GM21367 (cell line): ENCODE measurements around the gene VPS13D.

Experiments used
- ATAC-seq: cut with Tn5 transposase; IDR thresholded peaks from one replicate; pipeline ENCODE4 v1.9.1; 2021; ENCODE audit not compliant: unreplicated experiment

Gene VPS13D

GRCh38 chr1:12547586-12548225 lies 317.9 kb downstream of the VPS13D start:
- ATAC-seq: no peak

GRCh38 chr1:12548279-12548972 lies 318.6 kb downstream of the VPS13D start:
- no peak for ATAC-seq

GRCh38 chr1:12548973-12549459 lies 319.2 kb downstream of the VPS13D start:
- no peak for ATAC-seq

GRCh38 chr1:12549460-12550349 lies 319.9 kb downstream of the VPS13D start:
- no peak for ATAC-seq

GRCh38 chr1:12551584-12551983 lies 321.8 kb downstream of the VPS13D start:
- ATAC-seq: no peak

- no peak for ATAC-seq
Measured at GRCh38 chr1:12552111-12552888, 322.5 kb downstream of the VPS13D start.

GRCh38 chr1:12552951-12553921 lies 323.4 kb downstream of the VPS13D start:
- no peak for ATAC-seq

- no peak for ATAC-seq
Measured at GRCh38 chr1:12553963-12554362, 324.1 kb downstream of the VPS13D start.

GRCh38 chr1:12554521-12555305 lies 324.9 kb downstream of the VPS13D start:
- no peak for ATAC-seq

GRCh38 chr1:12555411-12556367 lies 325.9 kb downstream of the VPS13D start:
- no peak for ATAC-seq

GRCh38 chr1:12556368-12556930 lies 326.6 kb downstream of the VPS13D start:
- ATAC-seq: no peak

- no peak for ATAC-seq
Measured at GRCh38 chr1:12556957-12557935, 327.4 kb downstream of the VPS13D start.

GRCh38 chr1:12561121-12561520 lies 331.3 kb downstream of the VPS13D start:
- ATAC-seq: no peak
